Renal cortex interstitium (tissue), 3 donors: ENCODE data around the gene OR2A7. TPM values are rescaled to one million over a fixed set of nuclear protein-coding genes. Genes with fewer than 3 reads are reported as not detected.

Experiments used
- polyA plus RNA-seq, 3 donors: library from polyadenylated mRNA; unstranded; fragments of 120-200 nt; gene quantifications; one replicate each; pipeline ENCODE4 v1.2.1, GENCODE V29; 2013; ENCODE audit not compliant: insufficient read length in 3 of 3

The OR2A7 gene
- polyA plus RNA-seq, 3 donors, result 3.9 to 12.1 (median 11.6) TPM

Other genes with a start within 250 kb of the OR2A7 start
- under 1 TPM in 1 of 3 donors, not detected in 2; 0.06 TPM for gene OR2A5, start 215.8 kb downstream of the OR2A7 start, polyA plus RNA-seq
- under 1 TPM in 1 of 3 donors, not detected in 2; 0.17 TPM for gene OR2A25, start 195.0 kb downstream of the OR2A7 start, polyA plus RNA-seq
- under 1 TPM; 0.04 to 0.08 (median 0.06) TPM for gene OR2A12, start 178.5 kb downstream of the OR2A7 start, polyA plus RNA-seq
- not detected for gene OR2A2, start 155.2 kb downstream of the OR2A7 start, polyA plus RNA-seq
- gene OR2A14, start 141.6 kb downstream of the OR2A7 start, polyA plus RNA-seq, result not detected
- 10 to 100 TPM in 1 of 3 donors, 1 to 10 TPM in 2; 3.2 to 10.3 (median 3.7) TPM for gene CTAGE4, start 81.3 kb downstream of the OR2A7 start, polyA plus RNA-seq
- 10 to 100 TPM; 19.6 to 25.1 (median 21.8) TPM for gene ARHGEF35, start 69.0 kb downstream of the OR2A7 start, polyA plus RNA-seq
- gene OR2A42, start 25.2 kb downstream of the OR2A7 start, polyA plus RNA-seq, result 1 to 10 TPM in 2 of 3 donors, under 1 TPM in 1; 0.98 to 2.7 (median 1.2) TPM
- 10 to 100 TPM in 1 of 3 donors, 1 to 10 TPM in 2; 5.0 to 14.3 (median 5.7) TPM for gene CTAGE8, start 4.5 kb upstream of the OR2A7 start, polyA plus RNA-seq
- 1 to 10 TPM in 1 of 3 donors, under 1 TPM in 2; 0.42 to 1.1 (median 0.81) TPM for gene OR2A1, start 47.6 kb upstream of the OR2A7 start, polyA plus RNA-seq
- 10 to 100 TPM; 16.5 to 28.0 (median 25.6) TPM for gene ARHGEF5, start 90.6 kb upstream of the OR2A7 start, polyA plus RNA-seq
- not detected for gene NOBOX, start 138.9 kb upstream of the OR2A7 start, polyA plus RNA-seq